SK-N-SH (cell line): ENCODE data around the gene CROT. TPM values are rescaled to one million over a fixed set of nuclear protein-coding genes. Genes with fewer than 3 reads are reported as not detected.

Experiments used
- CTCF ChIA-PET: fragments of 300-600, 350-600 bp; formaldehyde crosslinking; extraction: SDS; loops from one replicate; lab custom pipeline; 2021; lab: Yijun Ruan, JAX
- POLR2A ChIA-PET: fragments of 350-600 bp; sonication (Branson Sonifier 250); formaldehyde crosslinking; extraction: SDS; loops from one replicate; lab custom pipeline; 2020; ENCODE audit warnings: antibody characterized with exemption, inconsistent platforms; lab: Yijun Ruan, JAX
- DNase-seq: peaks from one replicate; pipeline ENCODE4 v3.0.0; 2012
- H2AFZ ChIP-seq: fragments of 200-600 bp; sonication (generic); 2 replicates; pipeline ENCODE4 v1.8.1; 2016; ENCODE audit warnings: antibody characterized with exemption, mild to moderate bottlenecking, low read depth
- H3F3A ChIP-seq: fragments of 200-600 bp; sonication (generic); replicated peaks from 2 replicates; pipeline ENCODE3; 2016; ENCODE audit warnings: antibody characterized with exemption, mild to moderate bottlenecking; ENCODE audit not compliant: insufficient read depth
- H3K27ac ChIP-seq, 2 experiments: fragments of 200-500 bp in 1 of 2; fragments of 200-600 bp in 1 of 2; sonication (Bioruptor generic) in 1 of 2; sonication (generic), shearing (Covaris generic) in 1 of 2; 2 replicates each; pipeline versions ENCODE4 v1.5.1 to v1.6.1; 2014 to 2016; ENCODE audit warnings: low read depth in 2 of 2, inconsistent platforms in 1 of 2, low read length in 1 of 2, mild to moderate bottlenecking in 1 of 2, mixed read lengths in 1 of 2
- H3K27me3 ChIP-seq: fragments of 200-600 bp; sonication (generic), shearing (Covaris generic); 2 replicates; pipeline ENCODE4 v1.6.1; 2016; ENCODE audit warnings: mixed run types; ENCODE audit not compliant: insufficient read depth
- H3K36me3 ChIP-seq, 2 experiments: fragments of 200-500 bp in 1 of 2; fragments of 200-600 bp in 1 of 2; sonication (Bioruptor generic) in 1 of 2; sonication (generic) in 1 of 2; replicated peaks in 1 of 2; 2 replicates each; pipeline versions ENCODE3 to v1.5.1; 2014 to 2016; ENCODE audit warnings: low read length in 1 of 2, mild to moderate bottlenecking in 1 of 2; ENCODE audit not compliant: insufficient read depth in 2 of 2, control insufficient read depth in 1 of 2
- H3K4me1 ChIP-seq, 2 experiments: fragments of 200-500 bp in 1 of 2; fragments of 200-600 bp in 1 of 2; sonication (Bioruptor generic) in 1 of 2; sonication (generic), shearing (Covaris generic) in 1 of 2; 2 replicates each; pipeline versions ENCODE4 v1.5.1 to v1.6.1; 2014 to 2016; ENCODE audit warnings: low read depth in 1 of 2, low read length in 1 of 2, mixed run types in 1 of 2; ENCODE audit not compliant: insufficient read depth in 2 of 2, control insufficient read depth in 1 of 2
- H3K4me2 ChIP-seq: fragments of 200-600 bp; sonication (generic), shearing (Covaris generic); 2 replicates; pipeline ENCODE4 v1.6.1; 2017; ENCODE audit warnings: mixed run types
- H3K4me3 ChIP-seq, 2 experiments: fragments of 200-500 bp in 1 of 2; fragments of 200-600 bp in 1 of 2; sonication (Bioruptor generic) in 1 of 2; sonication (generic), shearing (Covaris generic) in 1 of 2; 2 replicates each; pipeline versions ENCODE4 v1.5.1 to v1.8.1; 2014 to 2016; ENCODE audit warnings: low read depth in 2 of 2, inconsistent platforms in 1 of 2, low read length in 1 of 2, mild to moderate bottlenecking in 1 of 2, mixed read lengths in 1 of 2, moderate library complexity in 1 of 2
- H3K79me2 ChIP-seq: fragments of 200-600 bp; sonication (generic); 2 replicates; pipeline ENCODE4 v1.8.1; 2017; ENCODE audit warnings: mild to moderate bottlenecking; ENCODE audit not compliant: insufficient read depth
- H3K9ac ChIP-seq: fragments of 200-600 bp; sonication (generic); 2 replicates; pipeline ENCODE4 v1.6.1; 2017; ENCODE audit warnings: mixed run types
- H3K9me2 ChIP-seq: fragments of 200-600 bp; sonication (generic); 2 replicates; pipeline ENCODE4 v1.6.1; 2017; ENCODE audit warnings: mixed run types
- H3K9me3 ChIP-seq: fragments of 200-600 bp; sonication (generic); 2 replicates; pipeline ENCODE4 v1.6.1; 2017; ENCODE audit warnings: mixed run types, mild to moderate bottlenecking, moderate library complexity
- H4K20me1 ChIP-seq: fragments of 200-600 bp; sonication (generic); 2 replicates; pipeline ENCODE4 v1.6.1; 2017; ENCODE audit warnings: mild to moderate bottlenecking, mixed run types; ENCODE audit not compliant: insufficient read depth
- CTCF ChIP-seq: fragments of 200-600 bp; sonication (generic); IDR thresholded peaks from 2 replicates; pipeline ENCODE4 v1.6.1; 2017; ENCODE audit warnings: antibody characterized with exemption, mild to moderate bottlenecking, moderate library complexity
- FOSL2 ChIP-seq: IDR thresholded peaks from 2 replicates; pipeline ENCODE4 v1.4.0; 2012; ENCODE audit warnings: low read depth, mild to moderate bottlenecking, moderate library complexity, borderline replicate concordance
- GABPA ChIP-seq: IDR thresholded peaks from 2 replicates; pipeline ENCODE4 v1.4.0; 2012; ENCODE audit warnings: low read depth, mild to moderate bottlenecking
- IRF3 ChIP-seq: fragments of 150-350 bp; IDR thresholded peaks from 2 replicates; pipeline ENCODE4 v1.6.1; 2016; ENCODE audit warnings: mild to moderate bottlenecking, low read depth, low read length
- MXI1 ChIP-seq: IDR thresholded peaks from 2 replicates; pipeline ENCODE4 v1.6.1; 2012; ENCODE audit warnings: mild to moderate bottlenecking, low read depth, low read length, improper control_type of control experiment
- NFIC ChIP-seq: IDR thresholded peaks from 2 replicates; pipeline ENCODE4 v1.4.0; 2012; ENCODE audit warnings: borderline replicate concordance
- NRF1 ChIP-seq: IDR thresholded peaks from 2 replicates; pipeline ENCODE4 v1.6.1; 2012; ENCODE audit warnings: low read depth, mild to moderate bottlenecking, low read length
- RAD21 ChIP-seq: IDR thresholded peaks from 2 replicates; pipeline ENCODE4 v1.6.1; 2012; ENCODE audit warnings: mild to moderate bottlenecking, low read length
- RCOR1 ChIP-seq: fragments of 150-350 bp; IDR thresholded peaks from 2 replicates; pipeline ENCODE4 v1.6.1; 2017; ENCODE audit warnings: antibody characterized with exemption, low read length
- SIN3A ChIP-seq: IDR thresholded peaks from 2 replicates; pipeline ENCODE4 v1.6.1; 2012; ENCODE audit warnings: low read depth, mild to moderate bottlenecking, low read length, moderate library complexity, borderline replicate concordance
- SMC3 ChIP-seq: IDR thresholded peaks from 2 replicates; pipeline ENCODE4 v1.6.1; 2012; ENCODE audit warnings: low read depth, low read length, improper control_type of control experiment
- TCF12 ChIP-seq: IDR thresholded peaks from 2 replicates; pipeline ENCODE4 v1.4.0; 2012
- USF1 ChIP-seq: IDR thresholded peaks from 2 replicates; pipeline ENCODE4 v1.4.0; 2012; ENCODE audit warnings: low read depth, borderline replicate concordance
- WGBS: methylation state at CpG from one replicate; pipeline ENCODE4 v1.1.6; 2017; ENCODE audit warnings: low lambda C conversion rate; 5-methylcytosine and 5-hydroxymethylcytosine counted together
- polyA plus RNA-seq, 3 experiments: library from polyadenylated mRNA; depleted of rRNA; stranded (reverse); fragments of >200 nt; gene quantifications; 2 replicates each; pipeline ENCODE4 v1.2.3, GENCODE V29; 2012

The CROT gene
- polyA plus RNA-seq, 1 of the 3 experiments (the other 2 are of a cell fraction), result 7.9 TPM

GRCh38 chr7:87312215-87312865, 33.1 kb upstream of the CROT start:
- Histone ChIP-seq H4K20me1 (no peaks in the 10 kb centered on the region), H3K9ac (no peak overlapping the region), H3K36me3 (no peaks in the 10 kb centered on the region), H3K4me3 (no peak overlapping the region; a peak in 1 of 4 replicates), H3K9me2 (no peaks in the 10 kb centered on the region), H2AFZ (no peak overlapping the region), H3K4me2 (no peak overlapping the region), H3K27ac (no peak overlapping the region), H3K27me3 (no peaks in the 10 kb centered on the region), H3K4me1 (peaks cover 0 to 5% of the 10 kb centered on the region in 2 experiments; a peak in 1 of 4 replicates), H3F3A (no peaks in the 10 kb centered on the region), H3K79me2 (no peaks in the 10 kb centered on the region), H3K9me3 (no peaks in the 10 kb centered on the region)
- 24% methylated on average over 2 of the region's 2 CpGs for WGBS
- ChIA-PET CTCF (interaction anchor here (0.6 to 12.0 kb wide), 32 partner anchors 8 to 573 kb away, joined by 3 to 409 read pairs (median 4); partner anchors contain the start of gene CROT), POLR2A (no interaction called here)
- peak; percentile 73 for DNase-seq
- TF ChIP-seq SMC3, result peak; percentile 100
- TF ChIP-seq RCOR1, result 0 out of 2 replicates have a peak, but pooled peaks have one; percentile 38
- TF ChIP-seq GABPA, result no peak
- no peak for TF ChIP-seq TCF12
- TF ChIP-seq NFIC, result no peak
- TF ChIP-seq CTCF, result peak; percentile 100
- no peak for TF ChIP-seq FOSL2
- TF ChIP-seq RAD21, result peak; percentile 100
- 0 out of 2 replicates have a peak, but pooled peaks have one; percentile 7 for TF ChIP-seq IRF3
- TF ChIP-seq MXI1, result no peak
- no peak for TF ChIP-seq SIN3A
- TF ChIP-seq USF1, result no peak
- TF ChIP-seq NRF1, result peak; percentile 15; the same call in 1 of the 2 replicates
